GM19324 (cell line): ENCODE measurements around the gene IL1F10.

ENCODE experiments used
- ATAC-seq: cut with Tn5 transposase; IDR thresholded peaks from one replicate; pipeline ENCODE4 v1.9.1; 2021; ENCODE audit warnings: mild to moderate bottlenecking, moderate library complexity; ENCODE audit not compliant: unreplicated experiment, low FRiP score

The IL1F10 gene

DNA sequence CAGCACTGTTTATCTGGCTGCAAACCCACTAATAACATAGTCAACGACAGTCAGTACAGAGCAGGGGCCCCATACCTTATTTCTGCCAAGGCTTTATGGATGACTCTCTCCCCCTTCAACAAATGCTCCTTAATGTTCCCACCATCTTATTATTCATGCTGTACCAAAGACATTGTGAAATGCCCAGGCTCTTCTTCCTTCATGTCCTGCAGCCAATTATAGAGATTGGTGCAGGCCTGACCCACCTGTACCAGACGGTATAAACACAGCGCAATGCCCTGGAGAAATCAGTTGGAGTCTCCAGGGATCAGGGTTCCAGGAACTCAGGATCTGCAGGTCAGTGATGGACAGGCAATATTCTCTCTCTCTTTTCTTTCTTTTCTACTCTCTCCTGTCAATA, at the start of gene IL1F10:
IL1F10 (plus strand) TSS at position 290 of the 400 bp plus-strand sequence. CDS start 4,769 bp downstream, outside the sequence.
- no peak for ATAC-seq

DNA sequence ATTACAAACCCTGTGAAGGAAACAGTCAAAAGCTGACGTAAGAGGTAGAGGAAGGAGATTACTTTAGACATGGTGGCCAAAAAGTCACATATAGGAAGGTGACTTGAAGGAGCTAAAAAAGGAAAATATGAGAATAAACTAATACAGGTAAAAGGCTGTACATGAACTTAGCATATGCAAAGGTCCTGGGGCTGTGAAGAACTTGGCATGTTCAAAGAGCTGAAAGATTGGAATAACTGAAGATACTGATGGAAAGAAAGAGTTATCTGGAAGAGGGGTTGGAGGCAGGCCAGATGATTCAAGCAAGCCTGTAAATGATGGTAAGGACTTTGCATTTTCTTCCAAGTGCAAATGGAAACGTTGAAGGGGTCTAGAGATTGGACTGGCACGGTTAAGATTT, 49.3 kb upstream of the IL1F10 start:
- no peak for ATAC-seq

- no peak for ATAC-seq
These were observed 46.5 kb upstream of the IL1F10 start for GRCh38 chr2:113021312-113021711.

DNA sequence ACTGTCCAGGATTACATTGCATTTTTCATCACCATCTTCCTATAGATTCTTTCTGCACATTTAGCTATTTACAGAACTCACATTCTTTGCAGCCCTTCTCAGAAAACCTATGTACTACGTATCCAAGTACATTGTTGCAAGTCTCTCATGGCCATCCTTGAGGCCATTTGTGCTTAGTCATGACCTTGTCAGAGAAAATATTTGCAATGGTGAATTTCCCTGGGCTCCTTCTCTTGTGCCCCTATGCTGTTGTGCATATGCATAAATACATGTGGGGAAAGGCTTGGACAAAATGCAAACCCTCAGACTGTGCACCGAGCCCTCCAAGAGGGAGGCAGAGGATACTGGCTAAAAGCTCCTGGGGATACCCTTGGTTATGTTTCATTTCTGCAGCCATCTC, 43.0 kb upstream of the IL1F10 start:
- no peak for ATAC-seq

GRCh38 chr2:113025737-113026136, 42.0 kb upstream of the IL1F10 start:
- no peak for ATAC-seq

DNA sequence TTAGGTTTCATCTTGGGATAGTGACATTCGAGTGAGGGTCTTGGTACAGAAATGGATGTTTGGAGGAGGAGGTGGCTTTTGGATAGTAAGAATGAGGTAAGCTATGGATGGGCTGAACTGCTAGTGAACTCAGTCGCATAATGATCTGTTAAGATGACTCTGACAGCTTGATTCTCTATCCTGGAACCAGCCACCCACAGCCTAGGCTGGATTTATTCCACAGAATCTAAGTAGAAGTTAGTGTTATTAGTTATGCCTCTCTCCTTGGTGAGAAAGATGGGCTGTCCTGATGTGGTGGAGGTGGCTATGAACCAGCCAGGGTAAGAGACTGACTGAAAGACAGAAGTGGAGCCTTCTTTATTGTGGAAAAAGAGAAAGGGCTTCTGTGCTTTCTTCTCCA, 40.1 kb upstream of the IL1F10 start:
- ATAC-seq: no peak

DNA sequence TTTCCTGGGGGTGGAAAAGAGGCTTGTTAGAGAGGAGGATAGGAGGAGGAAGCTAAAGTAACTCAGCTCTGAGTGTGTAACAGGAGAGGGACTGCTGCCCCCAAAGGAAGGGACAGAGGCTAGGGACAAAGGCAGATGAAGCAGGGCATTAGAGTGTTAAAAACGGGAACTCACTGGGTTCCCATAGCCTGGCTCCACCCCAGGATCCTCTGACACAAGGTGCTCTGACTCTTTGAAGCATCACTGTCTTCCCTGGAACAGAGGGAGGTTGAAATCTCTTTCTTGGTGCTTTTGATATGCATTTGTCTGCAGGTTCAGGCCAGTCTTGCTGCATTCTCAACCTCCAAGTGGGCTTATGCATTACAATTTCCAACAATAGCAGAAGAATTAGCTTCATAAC, 39.7 kb upstream of the IL1F10 start:
- no peak for ATAC-seq

- no peak for ATAC-seq
These were observed 35.0 kb upstream of the IL1F10 start for GRCh38 chr2:113032737-113033136.

DNA sequence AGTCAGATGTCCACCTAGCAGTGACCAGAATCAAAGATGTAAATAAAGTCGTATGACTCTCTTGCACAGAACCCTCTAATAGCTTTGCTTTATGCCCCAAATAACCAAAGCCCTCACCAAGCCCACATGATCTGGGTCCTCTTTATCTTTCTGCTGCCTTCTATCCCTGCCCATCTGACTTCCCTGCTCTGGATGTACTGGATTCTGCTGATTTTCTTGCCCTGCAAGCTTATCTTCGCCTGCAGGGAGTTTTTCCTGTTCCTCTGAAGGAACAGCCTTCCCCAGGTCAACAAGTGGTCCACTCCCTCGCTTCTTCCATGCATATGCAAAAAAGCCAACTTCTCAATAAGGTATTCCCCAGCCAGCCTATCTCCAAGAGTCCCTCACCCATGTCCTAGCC, 33.8 kb upstream of the IL1F10 start:
- ATAC-seq: no peak

- no peak for ATAC-seq
These were observed 31.0 kb upstream of the IL1F10 start for GRCh38 chr2:113036763-113037162.

DNA sequence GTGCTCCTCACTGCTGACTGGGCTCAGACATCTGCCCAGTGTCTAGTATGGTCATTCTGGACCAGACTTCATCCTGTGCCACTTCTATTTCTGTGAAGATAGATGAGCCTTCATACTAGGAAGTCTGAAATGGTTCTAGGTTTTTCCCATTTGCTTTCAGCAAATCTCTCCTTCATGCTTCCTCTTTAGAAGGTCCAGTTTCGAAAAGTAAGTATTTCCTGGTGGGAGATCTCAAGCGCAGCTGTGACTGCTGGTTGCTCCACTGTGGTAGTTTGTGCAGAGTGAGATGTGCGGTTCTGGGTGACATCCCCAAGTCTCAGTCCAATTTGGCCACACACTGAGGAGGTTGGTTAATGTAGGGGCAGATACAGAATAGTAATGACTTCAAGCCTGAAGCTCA, 29.5 kb upstream of the IL1F10 start:
- ATAC-seq: no peak

GRCh38 chr2:113039158-113039557, 28.6 kb upstream of the IL1F10 start:
- ATAC-seq: no peak

DNA sequence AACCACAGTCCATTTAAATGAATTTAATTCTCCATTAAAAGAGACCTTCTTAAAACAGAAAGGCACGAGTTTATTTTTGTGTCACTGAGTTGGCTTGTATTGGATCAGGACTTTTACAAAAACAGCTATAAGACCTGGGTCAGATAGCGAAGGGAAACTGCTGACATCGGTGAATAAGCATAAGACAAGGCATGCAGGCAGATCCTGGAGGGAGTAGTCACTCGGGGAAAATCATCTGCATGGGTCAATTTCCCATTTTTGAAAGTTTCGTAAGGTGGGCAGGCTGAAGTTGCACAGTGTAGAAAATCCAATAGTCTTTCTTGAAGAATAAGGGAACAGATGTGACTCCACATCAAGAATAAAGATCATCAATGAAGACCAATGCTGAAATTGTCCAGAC, 28.1 kb upstream of the IL1F10 start:
- ATAC-seq: no peak

- ATAC-seq: no peak
These were observed 25.9 kb upstream of the IL1F10 start for GRCh38 chr2:113041871-113042270.

GRCh38 chr2:113046465-113046864, 21.3 kb upstream of the IL1F10 start:
- no peak for ATAC-seq

- ATAC-seq: no peak
These were observed 16.6 kb upstream of the IL1F10 start for GRCh38 chr2:113050921-113051895.

GRCh38 chr2:113052396-113052917, 15.3 kb upstream of the IL1F10 start, which contains the start of gene IL36B:
Gene IL36B, minus strand, starts transcription at chr2:113052867.
- no peak for ATAC-seq

DNA sequence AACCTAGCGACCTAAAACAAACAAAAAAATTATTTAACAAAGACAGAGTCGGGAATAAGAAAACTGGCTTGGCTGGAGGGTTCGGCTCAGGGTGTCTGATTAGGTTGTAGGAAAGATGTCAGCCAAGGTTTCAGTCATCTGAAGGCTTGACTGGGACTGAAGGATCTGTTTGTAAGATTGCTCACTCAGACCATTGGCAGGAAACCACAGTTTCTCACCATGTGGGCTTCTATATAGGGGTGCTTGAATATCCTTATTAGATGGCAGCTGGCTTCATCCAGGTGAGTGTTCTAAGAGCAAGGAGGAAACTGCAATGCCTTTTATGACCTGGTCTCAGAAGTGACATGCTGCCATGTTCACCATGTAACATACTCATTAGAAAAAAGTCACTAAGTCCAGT, 14.1 kb upstream of the IL1F10 start:
- no peak for ATAC-seq

DNA sequence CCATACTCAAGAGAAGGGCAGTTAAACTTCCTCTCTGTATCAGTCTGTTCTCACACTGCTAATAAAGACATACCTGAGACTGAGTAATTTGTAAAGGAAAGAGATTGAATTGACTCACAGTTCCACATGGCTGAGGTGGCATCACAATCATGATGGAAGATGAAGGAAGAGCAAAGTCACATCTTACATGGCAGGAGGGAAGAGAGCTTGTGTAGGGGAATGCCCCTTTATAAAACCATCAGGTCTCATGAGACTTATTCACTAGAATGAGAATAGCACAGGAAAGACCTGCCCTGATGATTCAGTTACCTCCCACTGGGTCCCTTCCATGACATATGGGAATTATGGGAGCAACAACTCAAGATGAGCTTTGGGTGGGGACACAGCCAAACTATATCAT, 13.7 kb upstream of the IL1F10 start:
- no peak for ATAC-seq

GRCh38 chr2:113056521-113056920, 11.2 kb upstream of the IL1F10 start:
- ATAC-seq: no peak

GRCh38 chr2:113057117-113057516, 10.7 kb upstream of the IL1F10 start:
- ATAC-seq: no peak

DNA sequence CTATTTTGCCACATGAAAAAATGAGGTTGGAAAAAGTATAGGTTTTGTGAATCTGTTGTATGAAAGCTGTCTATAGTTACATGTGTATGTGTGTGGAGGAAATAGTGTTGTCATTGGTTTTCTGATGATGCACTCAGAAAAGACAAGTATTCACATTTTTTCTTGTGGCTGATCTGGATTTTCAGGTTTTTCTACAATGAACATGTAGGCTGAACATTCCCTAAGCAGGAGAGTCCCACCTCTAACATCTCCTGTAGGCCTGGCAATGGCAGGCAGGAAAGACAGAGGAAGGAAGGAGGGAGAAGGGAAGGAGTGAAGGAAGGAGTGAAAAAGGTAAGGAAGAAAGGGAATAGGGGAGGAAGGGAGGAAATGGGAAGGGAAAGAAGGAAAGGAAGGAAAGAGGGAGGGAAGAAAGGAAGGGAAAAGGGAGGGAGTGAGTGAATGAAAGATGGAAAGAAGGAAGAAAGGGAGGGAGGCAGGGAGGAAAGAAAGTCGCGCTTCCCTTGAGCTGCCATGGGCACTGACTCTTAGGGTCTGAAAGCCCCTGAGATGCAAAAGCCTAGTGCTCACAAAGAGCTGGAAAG, 9.3 kb upstream of the IL1F10 start:
- no peak for ATAC-seq
